Activated CD4-positive, alpha-beta T cell treated with anti-CD3 and anti-CD28 coated beads for 1 hour (primary cell): ENCODE results near the gene CHST8.

Experiments
- DNase-seq: peaks from one replicate; pipeline ENCODE4 v3.0.0-alpha.2; 2020

CHST8 gene

DNA sequence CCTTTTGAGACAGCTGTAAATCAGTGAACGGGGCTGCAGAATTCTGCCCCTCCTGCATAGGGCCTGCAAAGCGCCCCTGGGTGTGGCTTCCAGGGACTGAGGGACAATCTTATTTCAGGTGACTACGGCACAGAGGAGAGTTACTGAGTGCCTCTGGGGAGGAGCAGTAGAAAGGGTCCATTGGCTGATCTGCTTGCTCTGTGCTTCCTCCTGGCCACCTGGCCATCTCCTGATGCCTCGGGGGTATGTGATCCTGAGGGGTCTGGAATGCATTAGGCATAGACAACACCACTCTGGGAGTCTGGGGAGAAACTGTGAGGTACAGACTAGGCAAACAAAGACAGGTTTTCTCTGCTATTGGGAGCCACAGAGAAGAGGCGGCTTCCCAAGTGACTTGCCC is 177.7 kb downstream of the CHST8 start:
- DNase-seq: no peak

DNA sequence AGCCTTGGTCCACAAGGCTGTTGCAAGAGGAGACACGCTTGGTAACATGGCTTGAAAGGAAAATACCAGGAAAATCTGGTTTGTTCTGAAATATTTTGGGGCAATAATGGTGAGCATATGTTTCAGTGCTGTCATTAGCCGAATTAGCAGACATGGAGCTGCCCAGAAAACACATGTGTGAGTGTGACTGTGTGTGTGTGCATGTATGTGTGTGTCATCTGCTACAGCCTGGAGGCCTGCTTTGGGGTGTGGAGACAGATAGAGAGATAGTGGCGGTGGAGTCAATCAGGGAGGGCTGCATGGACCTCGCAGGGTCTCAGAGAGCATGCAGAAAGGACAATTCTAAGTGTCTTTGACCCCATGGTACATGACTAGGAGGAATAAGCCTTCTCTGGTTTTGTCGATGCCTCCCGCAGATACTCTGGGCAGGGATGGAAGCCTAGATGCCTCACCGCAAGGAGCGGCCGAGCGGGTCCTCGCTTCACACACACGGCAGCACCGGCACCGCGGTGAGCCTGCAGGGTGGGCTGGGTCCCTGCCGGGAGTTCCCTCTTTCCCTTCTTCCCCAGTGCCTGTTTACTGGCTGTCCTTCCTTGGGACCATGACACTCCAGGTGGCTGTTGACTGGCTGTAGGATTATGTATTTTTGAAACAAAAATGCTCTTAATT is 178.4 kb downstream of the CHST8 start:
- DNase-seq: no peak

DNA sequence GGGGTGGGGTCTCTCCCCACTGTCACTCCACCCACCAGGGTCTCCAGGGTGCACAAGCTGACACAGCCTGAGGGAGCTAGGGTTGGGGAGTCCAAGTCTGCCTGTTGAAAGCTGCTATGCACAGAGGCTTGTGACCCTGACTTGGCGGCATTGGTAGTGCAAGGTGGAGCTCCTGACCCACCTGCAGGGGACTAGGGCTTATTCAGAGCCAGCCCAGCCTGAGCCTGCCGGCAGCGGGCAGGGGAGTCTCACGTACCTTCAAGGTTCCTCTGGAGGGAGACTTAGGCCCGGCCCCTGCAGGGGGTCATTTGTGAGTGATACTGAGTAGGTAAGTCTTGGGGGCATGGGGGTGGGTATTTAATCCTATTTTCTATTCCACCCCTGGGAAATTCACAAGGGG is 179.7 kb downstream of the CHST8 start:
- DNase-seq: no peak

DNA sequence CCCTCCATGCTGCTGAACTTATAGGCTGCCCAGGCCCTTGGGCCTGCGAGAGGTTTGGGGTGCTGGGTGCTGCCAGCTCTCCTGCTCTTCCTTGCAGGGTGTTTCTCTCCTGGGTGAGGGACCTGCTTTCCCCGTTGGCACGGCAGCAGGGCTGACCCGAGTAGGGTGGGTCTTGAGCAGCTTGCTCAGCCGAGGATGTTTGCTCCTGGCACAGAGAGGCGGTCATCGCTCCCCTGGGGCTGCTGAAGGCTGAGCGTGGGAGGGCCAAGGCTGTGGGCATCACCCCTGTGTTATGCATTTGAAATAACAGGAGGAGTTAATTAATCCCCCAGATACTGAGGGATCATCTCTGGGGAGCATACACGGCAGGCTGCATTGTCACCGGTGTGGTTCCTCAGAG is 180.2 kb downstream of the CHST8 start:
- DNase-seq: no peak

DNA sequence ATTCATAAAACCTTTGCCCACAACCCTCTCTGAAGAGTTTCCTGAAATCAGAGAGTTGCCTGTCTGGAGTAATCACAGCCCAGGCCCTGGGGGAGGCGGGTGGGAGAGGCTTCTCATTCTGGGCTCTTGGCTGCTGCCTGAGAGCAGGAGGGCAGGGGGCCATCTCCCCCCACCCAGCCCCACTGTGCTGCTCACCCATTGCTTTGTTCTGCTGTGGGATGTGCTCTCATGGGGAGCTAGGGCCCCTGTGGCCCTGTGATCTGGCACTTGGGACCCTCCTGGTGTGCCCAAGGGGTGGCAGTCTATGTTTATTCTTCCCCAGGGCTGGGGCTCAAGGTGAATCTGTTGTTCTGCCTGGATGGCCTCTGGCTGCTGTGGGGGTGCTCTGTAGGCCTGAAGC is 181.0 kb downstream of the CHST8 start:
- no peak for DNase-seq

DNA sequence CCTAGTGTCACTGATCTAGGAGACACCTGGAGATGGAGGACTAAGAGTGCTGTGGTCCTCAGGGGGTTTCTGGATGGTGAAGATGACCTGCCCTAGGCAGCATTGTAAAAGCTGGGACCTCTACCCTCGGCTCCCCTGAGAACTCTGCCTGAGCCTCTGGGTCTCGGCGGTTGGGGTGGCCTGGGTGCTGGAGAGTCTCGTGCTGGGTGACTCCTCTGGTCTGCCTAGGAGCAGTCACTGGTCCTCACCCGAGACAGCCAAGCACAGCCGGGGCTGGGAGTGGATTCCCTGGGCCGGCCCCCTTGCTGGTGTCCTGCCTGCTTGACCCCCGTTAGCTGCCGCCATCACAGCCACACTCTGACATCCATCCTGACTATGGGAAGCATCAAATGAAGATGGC is 181.6 kb downstream of the CHST8 start:
- no peak for DNase-seq

DNA sequence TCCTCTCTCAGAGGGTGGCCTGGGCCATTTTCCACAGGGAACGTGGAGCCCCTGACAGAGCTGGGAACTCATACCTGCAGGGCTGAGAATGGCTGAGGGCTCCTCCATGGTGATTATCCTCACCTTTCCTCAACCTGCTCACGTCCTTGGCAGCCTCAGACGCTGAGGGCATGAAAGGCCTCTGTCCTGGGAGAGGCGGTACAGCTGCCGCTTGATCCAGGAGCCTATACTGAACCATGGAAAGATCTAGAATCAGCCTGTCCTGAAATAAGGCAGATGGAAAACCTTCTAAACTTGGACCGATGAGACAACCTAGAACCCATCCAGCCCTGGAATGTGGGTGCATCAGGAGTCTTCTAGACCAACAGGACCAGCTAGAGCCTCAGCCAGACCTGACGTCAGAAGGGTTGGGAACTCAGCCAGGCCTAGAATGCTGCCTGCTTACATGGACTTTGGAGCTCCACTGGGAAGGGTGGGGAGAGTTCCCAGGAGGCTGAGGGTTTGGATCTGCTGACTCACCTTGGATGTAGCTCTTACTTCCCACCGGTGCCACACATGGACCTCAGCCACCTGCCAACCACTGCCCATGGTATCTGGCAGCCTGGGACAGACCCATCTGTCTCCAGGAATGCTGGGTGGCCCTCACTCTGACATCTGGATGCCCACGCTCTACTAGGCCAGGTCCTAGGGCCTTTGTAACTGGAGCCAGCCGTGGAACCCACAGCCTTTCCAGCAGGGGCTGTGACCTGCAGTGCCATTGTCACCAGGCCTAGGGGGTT is 182.5 kb downstream of the CHST8 start:
- DNase-seq: no peak

DNA sequence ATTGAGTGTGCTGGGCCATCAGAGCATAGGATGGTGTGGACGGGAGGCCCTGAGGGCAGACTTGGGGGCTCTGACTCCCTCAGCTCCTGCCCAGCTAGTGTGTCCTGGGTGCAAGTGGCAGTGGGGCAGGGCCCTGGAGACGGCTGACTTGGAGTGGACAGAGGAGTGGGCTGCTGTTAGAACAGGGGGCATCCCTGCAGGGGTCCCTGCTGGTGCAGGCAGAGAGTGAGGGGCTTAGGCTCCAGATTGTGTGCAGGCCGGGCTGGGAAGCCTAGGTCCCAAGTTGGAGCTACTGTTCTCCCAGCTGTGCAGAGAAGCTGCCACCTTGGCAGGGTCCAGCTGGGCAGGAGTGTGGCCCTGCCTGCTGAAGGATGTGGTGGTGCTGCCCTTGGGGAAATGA is 183.6 kb downstream of the CHST8 start:
- no peak for DNase-seq

DNA sequence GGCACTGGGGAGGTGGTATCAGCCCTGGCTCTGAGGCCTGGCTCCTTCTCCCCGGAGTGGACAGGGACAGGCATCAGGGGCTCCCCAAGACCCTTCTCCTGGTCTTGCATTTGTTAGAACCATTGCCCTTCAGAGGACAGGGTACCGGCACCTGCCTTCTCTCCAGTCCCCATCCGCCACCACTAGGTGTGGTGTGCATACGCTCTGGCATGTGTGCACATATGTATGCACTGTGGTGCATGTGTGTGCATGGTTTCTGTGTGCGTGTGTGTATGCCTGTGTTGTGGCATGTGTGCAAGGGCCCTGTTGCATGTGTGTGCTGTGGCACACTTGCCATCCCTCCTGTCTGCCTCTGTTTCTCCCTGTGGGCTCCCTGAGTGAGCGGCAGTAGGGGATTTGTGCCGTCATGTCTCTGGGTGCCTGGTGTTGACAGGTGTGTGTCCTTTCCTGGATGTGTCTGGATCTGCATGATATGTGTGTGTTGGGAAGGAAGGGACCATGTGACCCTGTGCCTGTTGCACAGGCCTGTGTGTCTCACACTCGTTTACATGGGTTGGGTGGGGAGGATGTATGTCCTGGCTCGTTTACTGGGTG is 184.2 kb downstream of the CHST8 start:
- DNase-seq: no peak

DNA sequence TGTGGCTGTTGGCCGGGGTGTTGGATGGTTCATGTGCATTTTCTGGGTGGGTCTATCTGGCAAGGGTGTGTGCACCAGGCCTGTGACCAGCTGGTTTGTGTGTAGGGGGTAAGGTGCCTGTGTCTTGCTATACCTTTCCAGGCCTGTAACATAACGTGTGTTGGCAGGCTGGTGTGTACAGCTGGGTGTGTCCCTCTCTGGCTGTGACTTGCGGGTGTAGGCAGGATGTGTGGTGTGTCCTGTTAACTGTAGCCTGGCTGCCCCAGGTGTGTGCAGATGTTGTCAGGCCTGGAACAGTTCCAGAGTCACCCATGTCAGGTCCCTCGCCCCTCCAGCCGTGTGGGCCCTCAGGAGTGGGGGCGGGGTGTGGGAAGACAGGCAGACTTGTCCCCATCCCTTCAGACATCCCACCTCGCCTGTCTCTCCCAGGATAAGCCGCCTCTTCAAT is 184.7 kb downstream of the CHST8 start:
- no peak for DNase-seq

DNA sequence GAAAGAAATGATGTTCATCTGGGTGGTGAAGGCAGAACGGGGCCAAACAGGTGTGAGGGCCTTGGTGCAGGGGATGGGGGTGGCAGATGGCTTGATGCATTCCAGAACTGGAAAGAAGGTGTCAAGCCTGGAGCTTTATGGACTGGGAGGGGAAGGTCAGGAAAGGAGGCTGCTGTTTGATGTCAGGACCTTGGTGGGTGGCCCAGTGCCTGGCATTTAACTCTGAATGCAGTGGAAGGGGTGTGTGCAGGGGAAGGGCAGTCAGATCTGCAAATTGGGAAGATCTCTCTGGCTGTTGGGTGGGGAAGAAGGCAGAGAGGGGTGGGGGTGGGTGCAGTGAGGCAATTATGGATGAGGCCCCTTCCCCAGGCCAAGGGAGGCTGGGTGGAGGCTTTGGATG is 186.6 kb downstream of the CHST8 start:
- DNase-seq: no peak

DNA sequence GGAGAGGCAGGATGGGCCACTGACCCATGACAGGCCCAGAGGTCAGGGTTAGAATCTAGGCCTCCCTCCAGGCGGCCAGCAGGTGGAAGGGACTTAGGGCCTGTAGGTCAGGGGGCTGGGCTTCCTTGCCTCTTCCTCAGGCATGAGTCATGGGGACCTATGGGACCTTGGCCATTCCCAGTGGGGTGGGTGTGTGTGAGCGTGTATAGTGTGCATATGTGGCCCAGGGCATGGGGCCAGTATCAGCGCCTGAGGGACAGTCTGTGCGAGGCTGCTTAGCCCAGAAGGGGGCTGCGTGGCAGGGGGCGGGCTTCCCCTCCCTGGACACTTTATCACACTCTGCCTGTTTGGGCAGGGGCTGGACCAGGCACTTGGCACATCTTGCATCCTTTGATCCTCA is 188.2 kb downstream of the CHST8 start:
- no peak for DNase-seq

DNA sequence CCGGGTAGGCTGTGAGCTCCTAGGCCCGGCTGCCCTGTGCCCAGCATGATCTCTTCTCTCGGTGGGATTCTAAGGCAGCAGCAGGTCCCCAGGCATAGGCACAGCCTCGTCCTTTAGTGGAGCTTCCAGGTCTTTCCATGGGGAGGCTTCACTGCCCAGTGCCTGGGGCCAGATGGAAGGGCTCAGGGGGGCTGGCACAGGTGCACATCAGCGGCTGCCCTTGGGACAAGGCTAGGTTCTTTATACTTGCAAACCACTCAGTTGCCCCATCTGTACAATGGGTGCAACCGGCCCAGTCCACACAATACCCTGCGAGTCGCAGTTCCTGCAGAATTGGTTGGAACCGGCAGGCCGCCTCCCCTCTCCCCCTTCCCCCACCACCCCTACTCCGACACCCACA is 189.1 kb downstream of the CHST8 start:
- no peak for DNase-seq

DNA sequence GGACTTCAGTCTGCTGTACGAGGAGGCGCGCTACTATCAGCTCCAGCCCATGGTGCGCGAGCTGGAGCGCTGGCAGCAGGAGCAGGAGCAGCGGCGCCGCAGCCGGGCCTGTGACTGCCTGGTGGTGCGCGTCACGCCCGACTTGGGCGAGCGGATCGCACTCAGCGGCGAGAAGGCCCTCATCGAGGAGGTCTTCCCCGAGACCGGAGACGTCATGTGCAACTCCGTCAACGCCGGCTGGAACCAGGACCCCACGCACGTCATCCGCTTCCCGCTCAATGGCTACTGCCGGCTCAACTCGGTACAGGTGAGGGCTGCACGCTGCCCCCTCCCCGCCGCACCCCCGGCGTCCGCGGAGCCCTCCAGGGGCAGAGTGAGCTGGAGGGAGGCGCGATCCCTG is 189.5 kb downstream of the CHST8 start:
- no peak for DNase-seq

DNA sequence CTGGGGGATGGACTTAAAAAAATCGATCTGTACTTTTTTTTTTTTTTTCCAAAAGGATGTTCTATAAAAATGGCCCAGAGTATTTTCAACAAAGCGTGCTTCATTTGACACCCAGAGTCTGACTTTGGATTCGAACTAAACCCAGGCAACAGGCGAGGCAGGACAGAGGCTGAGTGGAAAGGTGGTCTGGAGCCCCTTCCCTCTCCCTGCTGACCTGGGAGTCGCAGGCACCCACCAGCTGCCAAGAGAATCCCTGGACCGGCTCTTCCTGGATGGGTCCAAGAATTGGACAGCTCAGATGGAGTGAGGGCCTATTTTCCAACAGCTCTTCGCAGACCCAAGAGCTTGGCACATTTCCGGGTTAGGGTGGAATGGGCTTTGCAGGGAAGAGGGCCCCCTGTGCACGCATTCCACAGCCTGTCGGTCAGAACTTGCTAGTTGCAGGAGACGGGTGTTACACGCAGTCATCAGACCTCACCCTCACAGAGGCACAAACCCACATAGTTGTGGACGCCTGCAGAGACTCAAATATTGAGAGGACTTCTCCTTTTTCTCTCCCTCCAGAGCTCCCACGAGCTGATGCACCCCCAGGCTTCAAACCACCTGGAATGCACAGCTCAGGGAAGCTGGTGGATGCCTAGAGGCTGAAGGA is 190.1 kb downstream of the CHST8 start:
- no peak for DNase-seq

DNA sequence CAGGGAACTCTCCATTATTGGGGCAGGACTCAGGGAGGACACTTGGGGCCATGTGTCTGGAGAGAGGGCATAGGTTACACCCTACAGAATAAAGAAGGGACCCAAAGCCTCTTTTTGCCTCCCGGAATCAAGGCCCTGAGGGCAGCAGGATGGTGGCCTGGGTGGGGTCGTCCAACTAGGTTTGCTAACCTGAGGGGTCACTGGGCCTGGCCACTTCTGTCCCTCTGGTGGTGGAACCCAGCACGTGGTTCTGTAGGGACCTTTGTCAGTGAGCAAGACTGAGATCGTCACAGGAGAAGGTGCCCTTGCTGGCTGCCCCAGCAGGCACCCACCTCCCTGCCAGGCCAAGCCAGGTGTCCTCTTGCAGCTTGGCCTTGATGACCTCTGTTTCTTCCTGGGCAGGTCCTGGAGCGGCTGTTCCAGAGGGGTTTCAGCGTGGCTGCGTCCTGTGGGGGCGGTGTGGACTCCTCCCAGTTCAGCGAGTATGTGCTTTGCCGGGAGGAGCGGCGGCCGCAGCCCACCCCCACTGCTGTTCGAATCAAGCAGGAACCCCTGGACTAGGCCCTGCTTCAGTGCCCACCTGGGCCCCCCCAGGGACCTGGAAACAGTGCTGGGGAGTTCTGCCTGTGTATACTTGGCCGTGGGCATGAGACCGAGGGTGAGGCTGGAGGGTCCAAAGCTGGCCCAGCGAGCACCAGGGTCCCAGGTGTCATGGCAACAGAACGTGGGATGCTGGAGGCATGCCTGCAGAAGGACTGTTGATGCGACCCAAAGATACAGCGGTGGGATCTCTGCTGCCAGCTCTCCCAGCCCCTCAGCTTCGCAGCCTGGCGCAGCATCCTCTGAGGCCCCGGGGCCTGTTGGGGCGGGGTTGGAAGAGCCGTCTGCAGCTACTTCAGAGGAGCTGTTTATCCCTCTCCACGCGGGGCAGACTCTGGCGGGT is 190.9 kb downstream of the CHST8 start:
- no peak for DNase-seq

DNA sequence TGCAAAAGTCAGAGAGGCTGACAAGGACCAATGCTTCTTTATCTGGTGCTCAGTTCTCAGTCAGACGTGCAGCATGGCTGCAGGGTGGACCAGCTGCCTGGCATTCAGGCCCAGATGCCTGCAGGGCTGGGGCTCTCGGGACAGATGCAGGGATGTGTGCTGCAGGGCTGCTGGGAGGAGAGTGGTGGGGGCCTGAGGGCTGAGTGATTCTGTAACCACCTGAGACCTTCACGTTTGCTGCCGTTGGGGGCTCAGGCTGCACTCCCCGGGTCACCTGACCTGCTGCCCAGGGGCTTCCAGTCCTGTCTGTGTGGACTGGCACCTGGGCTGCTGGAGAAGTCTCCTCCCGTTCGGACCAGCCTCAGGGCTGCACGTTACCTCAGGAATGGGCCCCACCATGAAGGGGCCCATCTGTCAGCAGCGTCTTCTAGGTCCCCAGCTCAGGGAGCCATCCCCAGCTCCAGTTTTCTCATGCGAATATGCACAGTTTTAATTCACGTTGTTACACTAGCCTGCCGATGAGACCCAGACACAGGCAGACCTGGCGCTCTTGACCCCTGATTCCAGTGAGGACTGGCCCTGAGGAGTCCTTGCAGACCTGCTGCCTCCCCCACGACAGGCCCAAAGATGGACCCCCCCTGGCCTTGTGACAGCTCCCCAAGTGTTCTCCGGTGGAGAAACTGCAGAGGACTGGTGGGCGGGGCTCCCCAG is 191.8 kb downstream of the CHST8 start:
- no peak for DNase-seq

DNA sequence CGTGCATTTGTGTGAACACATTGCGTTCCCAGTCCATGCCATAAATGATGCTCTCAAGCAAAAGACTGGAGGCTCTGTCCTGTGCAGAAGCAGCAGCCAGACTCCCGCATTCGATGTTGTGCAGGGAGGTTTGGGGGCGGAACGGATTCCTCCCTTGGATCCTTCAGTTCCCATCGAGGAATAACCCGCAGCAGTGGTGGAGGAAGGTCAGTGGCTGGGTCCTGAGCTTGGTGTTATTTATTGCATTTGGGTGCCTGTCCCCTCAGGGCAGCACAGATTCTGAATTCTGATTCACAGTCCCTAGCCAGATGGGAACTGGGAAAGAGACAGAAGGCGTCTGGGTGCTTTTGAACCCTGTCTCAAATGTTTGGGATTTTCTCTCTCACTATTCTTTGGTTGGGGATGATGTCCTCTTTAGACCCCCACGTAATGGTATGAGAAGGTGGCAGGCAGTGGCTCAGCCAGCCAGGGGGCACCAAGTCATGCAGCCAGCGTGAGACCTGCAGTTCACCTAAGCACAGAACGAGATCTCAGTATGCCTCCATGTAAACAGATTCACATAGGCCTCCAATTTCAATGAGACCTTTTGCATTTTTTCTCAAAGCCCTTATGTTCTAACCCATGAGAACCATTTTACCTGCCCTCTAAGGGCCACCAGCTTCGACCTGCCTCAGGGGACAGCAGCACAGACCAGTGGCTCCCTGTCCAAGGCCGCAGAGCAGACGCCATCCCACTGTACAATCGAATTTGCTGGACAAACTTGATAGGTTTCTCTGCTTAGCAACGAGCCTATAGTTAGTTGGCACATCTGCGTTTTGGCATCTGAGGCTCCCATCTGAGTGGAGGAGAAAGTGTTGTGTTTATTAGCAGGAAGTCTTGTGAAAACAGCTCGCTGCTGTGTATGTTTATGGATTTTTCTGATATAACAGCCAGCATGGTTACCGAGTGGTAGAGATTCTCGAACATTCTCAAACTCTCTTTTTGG is 192.7 kb downstream of the CHST8 start:
- DNase-seq: no peak

DNA sequence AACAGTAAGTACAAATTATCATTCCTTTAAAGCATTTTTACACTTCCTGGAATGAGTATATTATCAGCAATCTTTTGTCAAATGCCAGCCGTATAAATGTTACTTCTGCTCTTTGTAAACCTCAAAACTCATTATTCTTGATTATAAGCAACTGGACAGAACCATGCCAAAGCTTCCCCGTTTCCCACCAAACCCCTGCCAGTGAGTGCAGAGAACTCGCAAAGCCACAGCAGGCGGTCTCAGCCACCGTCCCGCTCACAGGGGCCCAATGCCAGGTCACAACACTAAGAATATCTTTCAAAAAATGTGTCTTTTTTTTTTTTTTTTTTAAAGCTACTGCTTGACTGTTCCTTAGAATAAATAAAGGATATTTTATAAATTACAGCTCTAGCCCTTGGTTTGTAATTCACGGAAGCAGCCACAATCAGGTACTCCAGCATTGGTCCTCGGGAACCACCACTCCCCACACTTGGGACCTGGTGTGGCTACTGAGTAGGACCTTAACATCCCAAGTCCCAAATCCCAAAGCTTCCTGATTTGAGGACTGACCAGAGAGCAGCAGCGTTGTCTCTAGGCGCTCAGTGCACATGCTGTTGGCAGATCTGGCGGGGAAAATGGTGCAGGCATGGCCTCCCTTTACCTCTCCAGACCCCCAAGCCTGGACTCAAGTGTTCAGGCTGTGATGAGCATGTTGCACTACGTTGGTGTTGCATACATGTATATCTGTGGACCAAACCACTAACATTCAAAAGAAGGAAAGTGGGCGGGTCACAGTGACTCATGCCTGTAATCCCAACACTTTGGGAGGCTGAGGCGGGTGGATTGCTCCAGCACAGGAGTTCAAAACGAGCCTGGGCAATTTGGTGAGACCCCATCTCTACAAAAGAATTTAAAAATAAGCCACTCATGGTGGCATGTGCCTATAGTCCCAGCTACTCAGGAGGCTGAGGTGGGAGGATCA is 193.9 kb downstream of the CHST8 start:
- DNase-seq: no peak
